ENCODE results near the gene AKT2. TPM values are rescaled to one million over a fixed set of nuclear protein-coding genes. Genes with fewer than 3 reads are reported as not detected.

The AKT2 gene
- total and polyA plus RNA-seq, 2 of the 8 experiments (the other 6 are each of a cell fraction or from before 2014, with no cell fraction given) = 151 to 183 TPM

MicroRNAs within 50 kb of the gene (microRNA counts, 767-probe panel; counts per million panel counts)
- 879 counts per million, percentile 95 among the panel's probes with 10 or more counts for microRNA hsa-miR-641

Small RNAs within 50 kb of the gene (microRNA-seq; reads per million reads assigned to microRNA genes)
- 15.2 to 17.9 reads per million in 2 experiments for gene MIR641 (ENCODE audit: borderline microRNAs expressed in 2 of 2, borderline number of aligned reads in 2 of 2, borderline replicate concordance in 1 of 2)

Small RNAs within 50 kb of the gene (small RNA-seq; reads per million reads assigned to genes)
- 194 reads per million, percentile 98 among the genes with 10 or more reads in this experiment for gene MIR641 (ENCODE audit: insufficient read depth)
- not detected for gene RNU6-945P (ENCODE audit: insufficient read depth)

Other genes with a start within 250 kb of the AKT2 start
- gene ZNF780B, start 229.1 kb downstream of the AKT2 start, total RNA-seq (2021; fragmentation: NEBNext Ultra II Directional; extraction: Animal tissue kit (Norgen Biotek cat#: 25700)) = 17.1 and 22.4 TPM in 2 replicates
- 2.2 and 3.1 TPM in 2 replicates for gene ZNF780B, start 229.1 kb downstream of the AKT2 start, polyA plus RNA-seq (2011; rRNA removed)
- 11.0 and 12.0 TPM in 2 replicates for gene ZNF780A, start 194.4 kb downstream of the AKT2 start, total RNA-seq (2021; fragmentation: NEBNext Ultra II Directional; extraction: Animal tissue kit (Norgen Biotek cat#: 25700))
- gene ZNF780A, start 194.4 kb downstream of the AKT2 start, polyA plus RNA-seq (2011; rRNA removed) = 3.5 and 3.9 TPM in 2 replicates
- 15.9 and 18.3 TPM in 2 replicates for gene MAP3K10, start 93.9 kb downstream of the AKT2 start, total RNA-seq (2021; fragmentation: NEBNext Ultra II Directional; extraction: Animal tissue kit (Norgen Biotek cat#: 25700))
- gene MAP3K10, start 93.9 kb downstream of the AKT2 start, polyA plus RNA-seq (2011; rRNA removed) = 4.9 and 9.2 TPM in 2 replicates
- gene TTC9B, start 67.0 kb downstream of the AKT2 start, total RNA-seq (2021; fragmentation: NEBNext Ultra II Directional; extraction: Animal tissue kit (Norgen Biotek cat#: 25700)) = not detected in 2 replicates
- gene TTC9B, start 67.0 kb downstream of the AKT2 start, polyA plus RNA-seq (2011; rRNA removed) = 0.24 and 0.26 TPM in 2 replicates
- gene CCNP, start 58.7 kb downstream of the AKT2 start, total RNA-seq (2021; fragmentation: NEBNext Ultra II Directional; extraction: Animal tissue kit (Norgen Biotek cat#: 25700)) = 0.63 and 1.9 TPM in 2 replicates
- gene CCNP, start 58.7 kb downstream of the AKT2 start, polyA plus RNA-seq (2011; rRNA removed) = 2.1 and 4.6 TPM in 2 replicates
- gene C19orf47, start 63.1 kb upstream of the AKT2 start, total RNA-seq (2021; fragmentation: NEBNext Ultra II Directional; extraction: Animal tissue kit (Norgen Biotek cat#: 25700)) = 16.5 and 17.8 TPM in 2 replicates
- gene C19orf47, start 63.1 kb upstream of the AKT2 start, polyA plus RNA-seq (2011; rRNA removed) = 27.3 and 32.8 TPM in 2 replicates
- gene PLD3, start 63.4 kb upstream of the AKT2 start, total RNA-seq (2021; fragmentation: NEBNext Ultra II Directional; extraction: Animal tissue kit (Norgen Biotek cat#: 25700)) = 180 and 189 TPM in 2 replicates
- 543 and 635 TPM in 2 replicates for gene PLD3, start 63.4 kb upstream of the AKT2 start, polyA plus RNA-seq (2011; rRNA removed)
- gene HIPK4, start 104.8 kb upstream of the AKT2 start, total RNA-seq (2021; fragmentation: NEBNext Ultra II Directional; extraction: Animal tissue kit (Norgen Biotek cat#: 25700)) = 0.15 and 0.29 TPM in 2 replicates
- 0.57 and 0.88 TPM in 2 replicates for gene HIPK4, start 104.8 kb upstream of the AKT2 start, polyA plus RNA-seq (2011; rRNA removed)
- 5.8 and 6.0 TPM in 2 replicates for gene PRX, start 128.0 kb upstream of the AKT2 start, total RNA-seq (2021; fragmentation: NEBNext Ultra II Directional; extraction: Animal tissue kit (Norgen Biotek cat#: 25700))
- gene PRX, start 128.0 kb upstream of the AKT2 start, polyA plus RNA-seq (2011; rRNA removed) = 2.8 and 3.8 TPM in 2 replicates
- gene SERTAD1, start 140.6 kb upstream of the AKT2 start, total RNA-seq (2021; fragmentation: NEBNext Ultra II Directional; extraction: Animal tissue kit (Norgen Biotek cat#: 25700)) = 4.9 and 5.4 TPM in 2 replicates
- 6.6 and 8.0 TPM in 2 replicates for gene SERTAD1, start 140.6 kb upstream of the AKT2 start, polyA plus RNA-seq (2011; rRNA removed)
- gene SERTAD3, start 159.0 kb upstream of the AKT2 start, total RNA-seq (2021; fragmentation: NEBNext Ultra II Directional; extraction: Animal tissue kit (Norgen Biotek cat#: 25700)) = 32.1 and 33.4 TPM in 2 replicates
- 15.1 and 23.5 TPM in 2 replicates for gene SERTAD3, start 159.0 kb upstream of the AKT2 start, polyA plus RNA-seq (2011; rRNA removed)
- 28.7 and 32.3 TPM in 2 replicates for gene BLVRB, start 180.4 kb upstream of the AKT2 start, total RNA-seq (2021; fragmentation: NEBNext Ultra II Directional; extraction: Animal tissue kit (Norgen Biotek cat#: 25700))
- gene BLVRB, start 180.4 kb upstream of the AKT2 start, polyA plus RNA-seq (2011; rRNA removed) = 182 and 196 TPM in 2 replicates
- 1.9 and 3.4 TPM in 2 replicates for gene SPTBN4, start 181.7 kb upstream of the AKT2 start, total RNA-seq (2021; fragmentation: NEBNext Ultra II Directional; extraction: Animal tissue kit (Norgen Biotek cat#: 25700))
- gene SPTBN4, start 181.7 kb upstream of the AKT2 start, polyA plus RNA-seq (2011; rRNA removed) = 3.0 and 4.7 TPM in 2 replicates

All from H1 (cell line).